Uterus (tissue), 4 donors: ENCODE data around the gene GIMAP8. TPM values are rescaled to one million over a fixed set of nuclear protein-coding genes. Genes with fewer than 3 reads are reported as not detected.

ENCODE experiments used
- DNase-seq, 2 donors: peaks; one replicate each; pipeline ENCODE4 v3.0.0-alpha.2; 2019 to 2020
- H3K27ac ChIP-seq, 2 donors: fragments of 200-600 bp; sonication (generic); 1 replicate in 1 of 2; 2 replicates in 1 of 2; pipeline ENCODE4 v1.5.1; 2016 to 2018
- H3K27me3 ChIP-seq, 2 donors: fragments of 200-600 bp; sonication (generic); one replicate each; pipeline ENCODE4 v1.5.1; 2018 to 2019; ENCODE audit warnings: control low read depth in 1 of 2
- H3K36me3 ChIP-seq, 2 donors: fragments of 200-600 bp; sonication (generic); one replicate each; pipeline ENCODE4 v1.5.1; 2019; ENCODE audit warnings: control low read depth in 1 of 2
- H3K4me1 ChIP-seq, 2 donors: fragments of 200-600 bp; sonication (generic); one replicate each; pipeline ENCODE4 v1.5.1; 2018 to 2019; ENCODE audit warnings: control low read depth in 1 of 2
- H3K4me3 ChIP-seq, 2 donors: fragments of 200-600 bp; sonication (generic); 1 replicate in 1 of 2; 2 replicates in 1 of 2; pipeline ENCODE4 v1.5.1; 2018 to 2019; ENCODE audit warnings: mild to moderate bottlenecking in 1 of 2
- H3K9me3 ChIP-seq, 2 donors: fragments of 200-600 bp; sonication (generic); one replicate each; pipeline ENCODE4 v1.5.1; 2019; ENCODE audit warnings: control low read depth in 1 of 2
- POLR2A ChIP-seq, 2 donors: fragments of 450-650 bp; IDR thresholded peaks; one replicate each; pipeline ENCODE4 v1.6.1; 2016; ENCODE audit warnings: antibody characterized with exemption in 2 of 2, mild to moderate bottlenecking in 1 of 2, moderate library complexity in 1 of 2
- intact Hi-C: fragments of 100-400 bp; cut with DNase I; formaldehyde crosslinking; loops from one replicate; pipeline ENCODE4 v1.15.1; 2023; ENCODE audit warnings: low total_unique reads
- total RNA-seq, 4 donors: library from RNA; depleted of rRNA in 3 of 4; stranded (reverse); fragments of >200 nt in 3 of 4; gene quantifications; one replicate each; pipeline versions ENCODE4 v1.1.0 to v1.2.4, GENCODE V29; 2014 to 2023
- TF ChIP-seq, protein P1 (sequence below), 4 experiments: fragments of 200-600 bp in 2 of 4; fragments of 450-650 bp in 2 of 4; sonication (generic) in 2 of 4; IDR thresholded peaks; one replicate each; pipeline ENCODE4 v1.5.1; 2016 to 2019; ENCODE audit warnings: antibody characterized with exemption in 4 of 4, mild to moderate bottlenecking in 2 of 4, moderate library complexity in 1 of 4
- donor health status: DM: yes; HTN: yes; CAD: no.

GIMAP8 gene
- total RNA-seq, 4 donors from 2014 or later: 16.7 to 47.7 (median 25.6) TPM

GRCh38 chr7:150502519-150502918 is 52.1 kb downstream of the GIMAP8 start:
- TF ChIP-seq, protein P1, sequence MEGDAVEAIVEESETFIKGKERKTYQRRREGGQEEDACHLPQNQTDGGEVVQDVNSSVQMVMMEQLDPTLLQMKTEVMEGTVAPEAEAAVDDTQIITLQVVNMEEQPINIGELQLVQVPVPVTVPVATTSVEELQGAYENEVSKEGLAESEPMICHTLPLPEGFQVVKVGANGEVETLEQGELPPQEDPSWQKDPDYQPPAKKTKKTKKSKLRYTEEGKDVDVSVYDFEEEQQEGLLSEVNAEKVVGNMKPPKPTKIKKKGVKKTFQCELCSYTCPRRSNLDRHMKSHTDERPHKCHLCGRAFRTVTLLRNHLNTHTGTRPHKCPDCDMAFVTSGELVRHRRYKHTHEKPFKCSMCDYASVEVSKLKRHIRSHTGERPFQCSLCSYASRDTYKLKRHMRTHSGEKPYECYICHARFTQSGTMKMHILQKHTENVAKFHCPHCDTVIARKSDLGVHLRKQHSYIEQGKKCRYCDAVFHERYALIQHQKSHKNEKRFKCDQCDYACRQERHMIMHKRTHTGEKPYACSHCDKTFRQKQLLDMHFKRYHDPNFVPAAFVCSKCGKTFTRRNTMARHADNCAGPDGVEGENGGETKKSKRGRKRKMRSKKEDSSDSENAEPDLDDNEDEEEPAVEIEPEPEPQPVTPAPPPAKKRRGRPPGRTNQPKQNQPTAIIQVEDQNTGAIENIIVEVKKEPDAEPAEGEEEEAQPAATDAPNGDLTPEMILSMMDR (IDR thresholded peaks at IDR 0.05): no peak
- no peak for TF ChIP-seq POLR2A (IDR thresholded peaks at IDR 0.05)
- Histone ChIP-seq H3K27ac (no peak overlapping the region), H3K27me3 (no peaks in the 10 kb centered on the region), H3K4me1 (no peaks in the 10 kb centered on the region), H3K9me3 (no peaks in the 10 kb centered on the region), H3K4me3 (no peak overlapping the region), H3K36me3 (no peaks in the 10 kb centered on the region)
- DNase-seq: no peak
- intact Hi-C loops: no loop called here

- Histone ChIP-seq H3K4me1 (no peaks in the 10 kb centered on the region), H3K4me3 (no peak overlapping the region), H3K36me3 (no peaks in the 10 kb centered on the region), H3K27ac (no peak overlapping the region), H3K9me3 (no peaks in the 10 kb centered on the region), H3K27me3 (no peaks in the 10 kb centered on the region)
- TF ChIP-seq POLR2A (IDR thresholded peaks at IDR 0.05): no peak
- TF ChIP-seq, protein P1 (IDR thresholded peaks at IDR 0.05): no peak
- intact Hi-C loops: no loop called here
- no peak for DNase-seq
These were observed 52.7 kb downstream of the GIMAP8 start for GRCh38 chr7:150503155-150503554.

DNA sequence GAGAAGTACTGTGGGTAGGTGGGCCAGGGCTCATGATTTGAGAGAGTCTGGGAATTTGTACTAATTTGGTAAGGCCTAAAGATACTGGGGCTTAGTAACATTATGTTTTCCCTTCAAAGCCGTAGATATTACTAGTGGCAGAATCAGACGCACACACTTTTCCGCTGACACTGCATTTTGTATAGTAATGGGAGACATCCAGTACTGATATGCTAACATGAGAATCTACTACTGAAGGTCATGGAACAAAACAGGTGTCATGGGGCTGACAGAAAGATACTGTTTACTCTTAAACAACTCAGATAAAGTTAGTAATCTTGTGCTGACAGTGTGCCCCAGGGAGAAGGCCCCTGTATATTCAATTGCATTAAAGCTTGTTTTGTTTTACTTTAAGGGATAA is 53.2 kb downstream of the GIMAP8 start:
- intact Hi-C loops: no loop called here
- DNase-seq: no peak
- no peak for TF ChIP-seq POLR2A (IDR thresholded peaks at IDR 0.05)
- TF ChIP-seq, protein P1 (IDR thresholded peaks at IDR 0.05): no peak
- H3K9me3 ChIP-seq: no peaks in the 10 kb centered on the region
- H3K4me1 ChIP-seq: no peaks in the 10 kb centered on the region
- H3K4me3 ChIP-seq: no peak overlapping the region
- no peak overlapping the region for H3K27ac ChIP-seq
- no peaks in the 10 kb centered on the region for H3K27me3 ChIP-seq
- H3K36me3 ChIP-seq: no peaks in the 10 kb centered on the region

DNA sequence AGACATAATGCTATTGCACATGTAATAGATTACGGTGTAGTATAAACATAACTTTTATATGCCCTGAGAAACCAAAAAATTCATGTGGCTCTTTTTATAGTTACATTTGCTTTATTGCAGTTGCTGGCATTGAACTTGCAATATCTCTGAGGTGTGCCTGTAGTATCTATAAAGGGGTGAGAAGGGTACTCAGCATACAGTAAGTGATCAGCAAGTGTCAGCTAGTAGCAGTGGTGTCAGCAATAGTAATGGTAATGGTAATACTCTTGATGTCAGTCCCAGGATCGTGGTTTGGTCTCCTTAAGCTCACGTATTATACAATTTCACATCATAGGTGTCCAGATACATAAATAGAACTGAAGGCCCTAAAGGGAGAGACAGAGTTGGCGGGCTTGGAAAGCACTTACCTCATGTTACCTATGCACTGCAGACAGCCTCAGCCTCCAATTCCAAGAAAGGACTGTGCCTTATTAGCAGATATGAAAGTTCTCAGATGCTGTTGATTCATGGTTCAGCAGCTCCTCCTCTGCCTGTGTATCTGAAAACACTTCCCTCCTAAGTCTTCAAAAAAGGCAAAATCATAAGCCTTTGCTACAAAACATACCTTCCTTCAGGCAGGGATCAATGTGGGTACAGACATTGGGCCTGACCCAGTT is 57.6 kb downstream of the GIMAP8 start:
- no peaks in the 10 kb centered on the region for H3K27me3 ChIP-seq
- no peak overlapping the region for H3K27ac ChIP-seq
- no peaks in the 10 kb centered on the region for H3K4me1 ChIP-seq
- no peaks in the 10 kb centered on the region for H3K9me3 ChIP-seq
- no peak for DNase-seq
- no peak overlapping the region for H3K4me3 ChIP-seq
- intact Hi-C loops: no loop called here
- H3K36me3 ChIP-seq: no peaks in the 10 kb centered on the region
- TF ChIP-seq, protein P1 (IDR thresholded peaks at IDR 0.05): no peak
- TF ChIP-seq POLR2A (IDR thresholded peaks at IDR 0.05): no peak

DNA sequence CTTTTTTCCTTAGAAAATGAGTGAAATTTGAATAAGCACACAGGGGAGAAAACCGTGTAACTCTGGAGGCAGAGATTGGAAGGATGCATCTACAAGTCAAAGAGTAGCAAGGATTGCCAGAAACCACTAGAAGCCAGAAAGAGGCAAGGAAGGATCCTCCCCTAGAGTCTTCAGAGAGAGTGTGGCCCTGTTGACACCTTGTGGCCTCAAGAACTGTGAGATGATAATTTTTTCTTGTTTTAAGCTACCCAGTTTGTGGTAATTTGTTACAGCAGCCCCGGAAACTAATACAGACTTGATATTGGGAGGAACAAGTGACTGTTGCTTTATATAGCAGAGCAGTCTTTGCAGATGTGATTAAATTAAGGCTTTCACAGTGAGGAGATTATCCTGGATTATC is 60.6 kb downstream of the GIMAP8 start:
- H3K36me3 ChIP-seq: no peaks in the 10 kb centered on the region
- H3K9me3 ChIP-seq: no peaks in the 10 kb centered on the region
- intact Hi-C loops: no loop called here
- no peaks in the 10 kb centered on the region for H3K4me1 ChIP-seq
- no peak overlapping the region for H3K4me3 ChIP-seq
- H3K27me3 ChIP-seq: no peaks in the 10 kb centered on the region
- H3K27ac ChIP-seq: no peak overlapping the region
- DNase-seq: no peak
- TF ChIP-seq, protein P1 (IDR thresholded peaks at IDR 0.05): no peak
- TF ChIP-seq POLR2A (IDR thresholded peaks at IDR 0.05): no peak
